ENCODE measurements around the gene ZNF837. TPM values are rescaled to one million over a fixed set of nuclear protein-coding genes. Genes with fewer than 3 reads are reported as not detected.

ZNF837 gene
- total and polyA plus RNA-seq, 2 of the 13 experiments (the other 11 are each of a cell fraction or from before 2014, with no cell fraction given) = 0.29 to 1.3 TPM

- DNase-seq (ENCODE audit: low spot score) = no peak
- H3K4me1 ChIP-seq (ENCODE audit: insufficient read depth, low read length) = peaks cover 20% of the 10 kb centered on the region; the same call in 1 of the 2 replicates
- no peak for ATAC-seq
- CTCF ChIA-PET (ENCODE audit: low intra/inter-chr PET ratio, low total read pairs) = no interaction called here
- no peak overlapping the region for H3K4me3 ChIP-seq (replicated peaks in 1 of 3; ENCODE audit: insufficient read depth in 1 of 3, low read depth in 2 of 3, low read length in 3 of 3)
- H3K27me3 ChIP-seq (ENCODE audit: control insufficient read depth in 1 of 2, insufficient read depth in 2 of 2, low read length in 2 of 2) = no peaks in the 10 kb centered on the region
- TF ChIP-seq ZNF333 (CRISPR knock-in tag; IDR thresholded peaks at IDR 0.05; ENCODE audit: borderline replicate concordance) (no peak), ZNF740 (CRISPR knock-in tag; IDR thresholded peaks at IDR 0.05) (no peak), BCLAF1 (IDR thresholded peaks at IDR 0.05) (no peak), ZNF597 (CRISPR knock-in tag; IDR thresholded peaks at IDR 0.05) (no peak), PAF1 (CRISPR knock-in tag; IDR thresholded peaks at IDR 0.05) (no peak), KLF11 (CRISPR knock-in tag; IDR thresholded peaks at IDR 0.05) (no peak), STAT5B (CRISPR knock-in tag; IDR thresholded peaks at IDR 0.05) (no peak), KMT2B (CRISPR knock-in tag; IDR thresholded peaks at IDR 0.05) (no peak), RBAK (CRISPR knock-in tag; IDR thresholded peaks at IDR 0.05) (no peak), HOXA9 (CRISPR knock-in tag; IDR thresholded peaks at IDR 0.05; ENCODE audit: borderline replicate concordance) (no peak), LCORL (IDR thresholded peaks at IDR 0.05) (no peak), LCORL (CRISPR knock-in tag; IDR thresholded peaks at IDR 0.05) (no peak), ZNF143 (CRISPR knock-in tag; IDR thresholded peaks at IDR 0.05) (no peak), MTA3 (CRISPR knock-in tag; IDR thresholded peaks at IDR 0.05) (no peak)
- TF ChIP-seq, protein P1, sequence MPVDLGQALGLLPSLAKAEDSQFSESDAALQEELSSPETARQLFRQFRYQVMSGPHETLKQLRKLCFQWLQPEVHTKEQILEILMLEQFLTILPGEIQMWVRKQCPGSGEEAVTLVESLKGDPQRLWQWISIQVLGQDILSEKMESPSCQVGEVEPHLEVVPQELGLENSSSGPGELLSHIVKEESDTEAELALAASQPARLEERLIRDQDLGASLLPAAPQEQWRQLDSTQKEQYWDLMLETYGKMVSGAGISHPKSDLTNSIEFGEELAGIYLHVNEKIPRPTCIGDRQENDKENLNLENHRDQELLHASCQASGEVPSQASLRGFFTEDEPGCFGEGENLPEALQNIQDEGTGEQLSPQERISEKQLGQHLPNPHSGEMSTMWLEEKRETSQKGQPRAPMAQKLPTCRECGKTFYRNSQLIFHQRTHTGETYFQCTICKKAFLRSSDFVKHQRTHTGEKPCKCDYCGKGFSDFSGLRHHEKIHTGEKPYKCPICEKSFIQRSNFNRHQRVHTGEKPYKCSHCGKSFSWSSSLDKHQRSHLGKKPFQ (CRISPR knock-in tag; IDR thresholded peaks at IDR 0.05; ENCODE audit: insufficient replicate concordance) = no peak
- TF ChIP-seq, protein P2, sequence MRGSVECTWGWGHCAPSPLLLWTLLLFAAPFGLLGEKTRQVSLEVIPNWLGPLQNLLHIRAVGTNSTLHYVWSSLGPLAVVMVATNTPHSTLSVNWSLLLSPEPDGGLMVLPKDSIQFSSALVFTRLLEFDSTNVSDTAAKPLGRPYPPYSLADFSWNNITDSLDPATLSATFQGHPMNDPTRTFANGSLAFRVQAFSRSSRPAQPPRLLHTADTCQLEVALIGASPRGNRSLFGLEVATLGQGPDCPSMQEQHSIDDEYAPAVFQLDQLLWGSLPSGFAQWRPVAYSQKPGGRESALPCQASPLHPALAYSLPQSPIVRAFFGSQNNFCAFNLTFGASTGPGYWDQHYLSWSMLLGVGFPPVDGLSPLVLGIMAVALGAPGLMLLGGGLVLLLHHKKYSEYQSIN (CRISPR knock-in tag; IDR thresholded peaks at IDR 0.05; ENCODE audit: borderline replicate concordance) = no peak
- TF ChIP-seq, protein P3, sequence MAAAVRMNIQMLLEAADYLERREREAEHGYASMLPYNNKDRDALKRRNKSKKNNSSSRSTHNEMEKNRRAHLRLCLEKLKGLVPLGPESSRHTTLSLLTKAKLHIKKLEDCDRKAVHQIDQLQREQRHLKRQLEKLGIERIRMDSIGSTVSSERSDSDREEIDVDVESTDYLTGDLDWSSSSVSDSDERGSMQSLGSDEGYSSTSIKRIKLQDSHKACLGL (CRISPR knock-in tag; IDR thresholded peaks at IDR 0.05) = no peak
- FAIRE-seq = no peak
- BruUV-seq (replicated peaks) = no TSS peak
- in situ Hi-C loops (cut with HindIII; ENCODE audit: extremely low pct_ligation_motif_present, low pct_unique_long_range_greater_than_20kb) = no loop called here
- intact Hi-C loops (cut with micrococcal nuclease; ENCODE audit: unreplicated experiment) = no loop called here
- WGBS (ENCODE audit: low lambda C conversion rate) = 71% methylated on average over 5 of the region's 5 CpGs
- H3K4me2 ChIP-seq (ENCODE audit: low read depth, low read length) = no peak overlapping the region
- no peaks in the 10 kb centered on the region for H4K20me1 ChIP-seq (ENCODE audit: insufficient read depth, low read length)
- no peaks in the 10 kb centered on the region for H3K36me3 ChIP-seq (replicated peaks in 1 of 2; ENCODE audit: control insufficient read depth in 1 of 2, insufficient read depth in 2 of 2, low read length in 2 of 2)
- H3K9me3 ChIP-seq (ENCODE audit: low read length) = no peaks in the 10 kb centered on the region
- POLR2A ChIA-PET = interaction anchor here (0.9 kb wide), 1 partner anchor 8 kb away, joined by 3 read pairs; no protein-coding TSS in a partner anchor
- H3K79me2 ChIP-seq (ENCODE audit: insufficient read depth, low read length) = no peaks in the 10 kb centered on the region
- H3K27ac ChIP-seq (ENCODE audit: extremely low read length, insufficient read depth, low read length) = no peak overlapping the region
- H2AFZ ChIP-seq (ENCODE audit: low read length) = no peak overlapping the region
- no peak overlapping the region for H3K9ac ChIP-seq (ENCODE audit: insufficient read depth, low read depth, low read length)
Observed at GRCh38 chr19:58345558-58345957, 35.3 kb downstream of the ZNF837 start.
